GM19324 (cell line): ENCODE measurements around the gene CHD5.

Source experiments
- ATAC-seq: cut with Tn5 transposase; IDR thresholded peaks from one replicate; pipeline ENCODE4 v1.9.1; 2021; ENCODE audit warnings: mild to moderate bottlenecking, moderate library complexity; ENCODE audit not compliant: unreplicated experiment, low FRiP score

CHD5 gene

GRCh38 chr1:6121651-6122370 is 58.3 kb downstream of the CHD5 start:
- no peak for ATAC-seq

GRCh38 chr1:6121021-6121421 is 59.1 kb downstream of the CHD5 start:
- ATAC-seq: no peak

GRCh38 chr1:6118415-6118814 is 61.7 kb downstream of the CHD5 start:
- no peak for ATAC-seq

GRCh38 chr1:6117624-6118023 is 62.5 kb downstream of the CHD5 start:
- no peak for ATAC-seq

GRCh38 chr1:6117064-6117463 is 63.1 kb downstream of the CHD5 start:
- ATAC-seq: no peak

- no peak for ATAC-seq
Measured at GRCh38 chr1:6116137-6116536, 64.0 kb downstream of the CHD5 start.

- no peak for ATAC-seq
Measured at GRCh38 chr1:6113745-6114144, 66.4 kb downstream of the CHD5 start.

- ATAC-seq: no peak
Measured at GRCh38 chr1:6113116-6113515, 67.0 kb downstream of the CHD5 start.

- no peak for ATAC-seq
Measured at GRCh38 chr1:6112690-6113005, 67.5 kb downstream of the CHD5 start.

GRCh38 chr1:6111991-6112689 is 68.0 kb downstream of the CHD5 start:
- ATAC-seq: no peak

GRCh38 chr1:6111571-6111970 is 68.5 kb downstream of the CHD5 start:
- ATAC-seq: no peak

- no peak for ATAC-seq
Measured at GRCh38 chr1:6110326-6110725, 69.8 kb downstream of the CHD5 start.

GRCh38 chr1:6109688-6110087 is 70.4 kb downstream of the CHD5 start:
- ATAC-seq: no peak

GRCh38 chr1:6108937-6109614 is 71.0 kb downstream of the CHD5 start:
- ATAC-seq: no peak

GRCh38 chr1:6108476-6108875 is 71.6 kb downstream of the CHD5 start:
- ATAC-seq: no peak

- no peak for ATAC-seq
Measured at GRCh38 chr1:6107409-6108356, 72.4 kb downstream of the CHD5 start.

- no peak for ATAC-seq
Measured at GRCh38 chr1:6106977-6107376, 73.1 kb downstream of the CHD5 start.

GRCh38 chr1:6106321-6106731 is 73.8 kb downstream of the CHD5 start:
- ATAC-seq: no peak

GRCh38 chr1:6105763-6106162 is 74.4 kb downstream of the CHD5 start:
- no peak for ATAC-seq

- no peak for ATAC-seq
Measured at GRCh38 chr1:6105218-6105679, 74.9 kb downstream of the CHD5 start.

- ATAC-seq: no peak
Measured at GRCh38 chr1:6104631-6105030, 75.5 kb downstream of the CHD5 start.
